ENCODE results near the gene C1orf21. TPM values are rescaled to one million over a fixed set of nuclear protein-coding genes. Genes with fewer than 3 reads are reported as not detected.

C1orf21 gene
- total and polyA plus RNA-seq, 3 experiments from 2014 or later = 6.8 to 23.4 (median 8.2) TPM

GRCh38 chr1:184418652-184419349 is 32.0 kb downstream of the C1orf21 start:
- peaks cover 0 to 17% (median 7%) of the 10 kb centered on the region in 3 donors for H3K4me1 Mint-ChIP-seq
- CTCF ChIA-PET = no interaction called here
- POLR2A ChIA-PET = interaction anchor here (0.6 kb wide), 1 partner anchor 11 kb away, joined by 11 read pairs; no protein-coding TSS in a partner anchor
- peaks cover 0 to 5% (median 4%) of the 10 kb centered on the region in 3 donors for H3K36me3 Mint-ChIP-seq
- DNase-seq = no peak
- H3K4me3 Mint-ChIP-seq = no peak overlapping the region
- no peaks in the 10 kb centered on the region for H3K9me3 ChIP-seq (ENCODE audit: low read length)
- no peak overlapping the region for H3K4me3 ChIP-seq (ENCODE audit: low read length)
- H3K36me3 ChIP-seq (ENCODE audit: insufficient read depth, low read length) = no peaks in the 10 kb centered on the region
- peaks cover 4 to 14% of the 10 kb centered on the region in 2 donors for H3K27me3 Mint-ChIP-seq
- H3K27ac Mint-ChIP-seq = peak overlapping the region in 1 of 8 donors; percentile 2
- no peaks in the 10 kb centered on the region for H3K27me3 ChIP-seq (ENCODE audit: insufficient read depth, low read length, poor library complexity, severe bottlenecking)
- no peak overlapping the region for H3K27ac ChIP-seq (ENCODE audit: low read depth, low read length)
- peaks cover 0 to 3% (median 0%) of the 10 kb centered on the region in 5 donors for H3K9me3 Mint-ChIP-seq
- H3K4me1 ChIP-seq (ENCODE audit: insufficient read depth, low read length) = no peaks in the 10 kb centered on the region

- H3K36me3 ChIP-seq (ENCODE audit: insufficient read depth, low read length) = no peaks in the 10 kb centered on the region
- H3K4me3 ChIP-seq (ENCODE audit: low read length) = no peak overlapping the region
- Mint-ChIP-seq H3K4me3 (no peak overlapping the region), H3K27ac (peak overlapping the region in 2 of 8 donors; percentile 29 to 34), H3K27me3 (peaks cover 2 to 7% of the 10 kb centered on the region in 2 donors), H3K4me1 (peaks cover 0 to 17% (median 7%) of the 10 kb centered on the region in 3 donors), H3K36me3 (peaks cover 0 to 5% (median 0%) of the 10 kb centered on the region in 3 donors), H3K9me3 (peaks cover 0 to 3% (median 0%) of the 10 kb centered on the region in 5 donors)
- no peaks in the 10 kb centered on the region for H3K4me1 ChIP-seq (ENCODE audit: insufficient read depth, low read length)
- H3K27ac ChIP-seq (ENCODE audit: low read depth, low read length) = no peak overlapping the region
- DNase-seq = no peak
- no peaks in the 10 kb centered on the region for H3K9me3 ChIP-seq (ENCODE audit: low read length)
- no peaks in the 10 kb centered on the region for H3K27me3 ChIP-seq (ENCODE audit: insufficient read depth, low read length, poor library complexity, severe bottlenecking)
- ChIA-PET POLR2A (interaction anchor here (0.6 kb wide), 1 partner anchor 11 kb away, joined by 11 read pairs; no protein-coding TSS in a partner anchor), CTCF (no interaction called here)
These were observed 32.7 kb downstream of the C1orf21 start for GRCh38 chr1:184419350-184420161.

- H3K4me3 ChIP-seq (ENCODE audit: low read length) = no peak overlapping the region
- POLR2A ChIA-PET = no interaction called here
- Mint-ChIP-seq H3K36me3 (peaks cover 0 to 5% (median 0%) of the 10 kb centered on the region in 3 donors), H3K9me3 (peaks cover 0 to 3% (median 0%) of the 10 kb centered on the region in 5 donors), H3K27ac (no peak overlapping the region), H3K27me3 (peaks cover 2 to 10% of the 10 kb centered on the region in 2 donors), H3K4me1 (peaks cover 0 to 14% (median 10%) of the 10 kb centered on the region in 3 donors), H3K4me3 (no peak overlapping the region)
- H3K27ac ChIP-seq (ENCODE audit: low read depth, low read length) = no peak overlapping the region
- no peaks in the 10 kb centered on the region for H3K9me3 ChIP-seq (ENCODE audit: low read length)
- CTCF ChIA-PET = no interaction called here
- no peak for DNase-seq
- H3K4me1 ChIP-seq (ENCODE audit: insufficient read depth, low read length) = no peaks in the 10 kb centered on the region
- H3K36me3 ChIP-seq (ENCODE audit: insufficient read depth, low read length) = no peaks in the 10 kb centered on the region
- no peaks in the 10 kb centered on the region for H3K27me3 ChIP-seq (ENCODE audit: insufficient read depth, low read length, poor library complexity, severe bottlenecking)
These were observed 35.8 kb downstream of the C1orf21 start for GRCh38 chr1:184422490-184423233.

- Mint-ChIP-seq H3K9me3 (peaks cover 0 to 3% (median 0%) of the 10 kb centered on the region in 5 donors), H3K27me3 (peaks cover 2 to 10% of the 10 kb centered on the region in 2 donors), H3K36me3 (peaks cover 0 to 3% (median 0%) of the 10 kb centered on the region in 3 donors), H3K4me3 (no peak overlapping the region), H3K4me1 (peaks cover 0 to 11% (median 8%) of the 10 kb centered on the region in 3 donors), H3K27ac (no peak overlapping the region)
- DNase-seq = no peak
- Histone ChIP-seq H3K4me3 (ENCODE audit: low read length) (no peak overlapping the region), H3K27ac (ENCODE audit: low read depth, low read length) (no peak overlapping the region), H3K27me3 (ENCODE audit: insufficient read depth, low read length, poor library complexity, severe bottlenecking) (no peaks in the 10 kb centered on the region), H3K9me3 (ENCODE audit: low read length) (no peaks in the 10 kb centered on the region), H3K36me3 (ENCODE audit: insufficient read depth, low read length) (no peaks in the 10 kb centered on the region), H3K4me1 (ENCODE audit: insufficient read depth, low read length) (no peaks in the 10 kb centered on the region)
- ChIA-PET POLR2A (no interaction called here), CTCF (no interaction called here)
These were observed 36.8 kb downstream of the C1orf21 start for GRCh38 chr1:184423649-184424048.

DNA sequence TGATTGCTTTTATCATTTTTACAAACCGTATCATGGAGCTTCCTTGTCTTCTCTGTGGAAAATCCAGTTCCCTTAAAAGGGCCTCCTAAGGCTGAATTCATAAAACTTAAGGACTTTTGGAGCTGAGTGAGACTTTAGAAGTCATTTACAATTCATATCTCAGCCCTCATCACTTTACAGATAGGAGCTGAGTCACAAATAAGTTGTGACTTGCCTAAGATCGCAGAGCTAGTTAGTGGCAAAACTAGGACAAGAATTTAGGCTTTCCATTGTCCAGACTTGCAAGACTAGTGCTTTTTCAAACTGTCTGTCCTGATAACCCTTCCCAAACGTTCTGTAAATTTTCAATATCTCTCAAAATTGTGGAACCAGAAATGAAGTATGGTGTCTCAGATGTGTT is 37.3 kb downstream of the C1orf21 start:
- H3K4me1 ChIP-seq (ENCODE audit: insufficient read depth, low read length) = no peaks in the 10 kb centered on the region
- ChIA-PET CTCF (no interaction called here), POLR2A (no interaction called here)
- H3K27ac ChIP-seq (ENCODE audit: low read depth, low read length) = no peak overlapping the region
- no peak overlapping the region for H3K4me3 ChIP-seq (ENCODE audit: low read length)
- Mint-ChIP-seq H3K9me3 (peaks cover 0 to 3% (median 0%) of the 10 kb centered on the region in 5 donors), H3K27me3 (peaks cover 2 to 10% of the 10 kb centered on the region in 2 donors), H3K4me3 (no peak overlapping the region), H3K27ac (peak overlapping the region in 1 of 8 donors; percentile 3), H3K36me3 (peaks cover 0 to 3% (median 0%) of the 10 kb centered on the region in 3 donors), H3K4me1 (peaks cover 0 to 6% (median 5%) of the 10 kb centered on the region in 3 donors)
- no peaks in the 10 kb centered on the region for H3K36me3 ChIP-seq (ENCODE audit: insufficient read depth, low read length)
- no peaks in the 10 kb centered on the region for H3K9me3 ChIP-seq (ENCODE audit: low read length)
- DNase-seq = no peak
- H3K27me3 ChIP-seq (ENCODE audit: insufficient read depth, low read length, poor library complexity, severe bottlenecking) = no peaks in the 10 kb centered on the region

GRCh38 chr1:184424945-184425344 is 38.1 kb downstream of the C1orf21 start:
- POLR2A ChIA-PET = no interaction called here
- no peak for DNase-seq

DNA sequence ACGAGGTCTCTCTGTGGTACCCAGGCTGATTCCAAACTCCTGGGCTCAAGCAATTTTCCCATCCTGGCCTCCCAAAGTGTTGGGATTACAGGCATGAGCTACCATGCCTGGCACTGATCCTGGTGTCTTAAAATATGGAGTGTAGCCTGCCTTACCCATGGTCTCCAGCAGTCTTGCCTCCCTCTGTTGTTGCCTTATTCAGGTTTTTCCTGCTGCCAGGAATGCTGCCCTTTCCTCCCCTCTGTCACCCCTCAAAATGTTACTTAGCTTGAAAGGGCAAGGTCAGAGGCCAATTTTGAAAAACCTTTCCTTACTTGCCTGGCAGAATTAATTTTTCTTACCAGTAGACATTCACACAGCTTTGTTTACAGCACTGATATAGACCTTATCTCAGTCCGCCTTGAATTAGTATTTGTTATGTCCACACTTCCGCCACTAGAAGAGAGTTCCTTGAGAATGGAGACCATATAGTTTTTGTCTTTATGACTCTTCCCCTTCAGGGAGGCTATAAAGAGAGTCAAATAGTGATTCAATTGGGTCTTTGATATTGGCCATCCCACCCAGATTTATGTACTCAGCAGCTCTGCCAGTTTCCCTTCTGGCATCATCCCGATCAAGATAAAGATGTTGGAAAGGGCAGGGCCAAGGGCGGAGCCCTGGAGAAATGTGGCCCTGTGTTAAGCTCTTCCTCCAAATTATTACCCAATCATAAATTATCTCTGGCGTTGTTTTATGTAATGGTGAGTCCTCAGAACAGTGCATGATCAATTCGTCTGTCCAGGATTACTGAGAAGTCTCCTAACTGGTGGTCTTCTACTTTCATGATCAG is 38.8 kb downstream of the C1orf21 start:
- H3K27me3 Mint-ChIP-seq = peaks cover 2 to 5% of the 10 kb centered on the region in 2 donors
- ChIA-PET CTCF (no interaction called here), POLR2A (no interaction called here)
- no peaks in the 10 kb centered on the region for H3K36me3 ChIP-seq (ENCODE audit: insufficient read depth, low read length)
- H3K27ac Mint-ChIP-seq = peak overlapping the region in 1 of 8 donors; percentile 64
- H3K4me3 Mint-ChIP-seq = no peak overlapping the region
- no peaks in the 10 kb centered on the region for H3K4me1 ChIP-seq (ENCODE audit: insufficient read depth, low read length)
- no peaks in the 10 kb centered on the region for H3K9me3 ChIP-seq (ENCODE audit: low read length)
- H3K9me3 Mint-ChIP-seq = peaks cover 0 to 3% (median 0%) of the 10 kb centered on the region in 5 donors
- no peaks in the 10 kb centered on the region for H3K27me3 ChIP-seq (ENCODE audit: insufficient read depth, low read length, poor library complexity, severe bottlenecking)
- peaks cover 0 to 2% (median 0%) of the 10 kb centered on the region in 3 donors for H3K4me1 Mint-ChIP-seq
- H3K4me3 ChIP-seq (ENCODE audit: low read length) = no peak overlapping the region
- H3K27ac ChIP-seq (ENCODE audit: low read depth, low read length) = no peak overlapping the region
- DNase-seq = no peak
- peaks cover 0 to 3% (median 0%) of the 10 kb centered on the region in 3 donors for H3K36me3 Mint-ChIP-seq

More at GRCh38 chr1:184424945-184425344, 38.1 kb downstream of the C1orf21 start:
- no peak overlapping the region for H3K4me3 ChIP-seq (ENCODE audit: low read length)
- H3K9me3 ChIP-seq (ENCODE audit: low read length) = no peaks in the 10 kb centered on the region
- Mint-ChIP-seq H3K27ac (no peak overlapping the region), H3K4me1 (peaks cover 0 to 2% (median 0%) of the 10 kb centered on the region in 3 donors), H3K4me3 (no peak overlapping the region), H3K9me3 (peaks cover 0 to 3% (median 0%) of the 10 kb centered on the region in 5 donors), H3K27me3 (peaks cover 2 to 5% of the 10 kb centered on the region in 2 donors), H3K36me3 (peaks cover 0 to 3% (median 0%) of the 10 kb centered on the region in 3 donors)
- no peaks in the 10 kb centered on the region for H3K4me1 ChIP-seq (ENCODE audit: insufficient read depth, low read length)
- CTCF ChIA-PET = no interaction called here
- H3K27me3 ChIP-seq (ENCODE audit: insufficient read depth, low read length, poor library complexity, severe bottlenecking) = no peaks in the 10 kb centered on the region
- no peaks in the 10 kb centered on the region for H3K36me3 ChIP-seq (ENCODE audit: insufficient read depth, low read length)
- H3K27ac ChIP-seq (ENCODE audit: low read depth, low read length) = no peak overlapping the region
